COLO668 (cell line): ENCODE measurements around the gene UBAP1.
"Not testable (repeated sequence)": the region's sequence is repeated elsewhere in the genome, so short reads cannot be mapped to it uniquely, and the experiment has no call there.

Source experiments
- DNase-seq: peaks from one replicate; lab custom pipeline; 2025; ENCODE audit not compliant: unreplicated experiment; lab: John Stamatoyannopoulos, UW

UBAP1 gene

GRCh38 chr9:34220218-34220617 is 41.4 kb downstream of the UBAP1 start:
- no peak for DNase-seq

GRCh38 chr9:34224349-34224748 is 45.5 kb downstream of the UBAP1 start:
- DNase-seq: no peak

- DNase-seq: not testable (repeated sequence)
These were observed 47.4 kb downstream of the UBAP1 start for GRCh38 chr9:34226144-34226760.

- DNase-seq: no peak
These were observed 48.6 kb downstream of the UBAP1 start for GRCh38 chr9:34227445-34227844.

- no peak for DNase-seq
These were observed 51.7 kb downstream of the UBAP1 start for GRCh38 chr9:34230556-34230955.

GRCh38 chr9:34232201-34232600 is 53.4 kb downstream of the UBAP1 start:
- DNase-seq: no peak

GRCh38 chr9:34233672-34234071 is 54.8 kb downstream of the UBAP1 start:
- no peak for DNase-seq

- DNase-seq: no peak
These were observed 59.0 kb downstream of the UBAP1 start for GRCh38 chr9:34237836-34238235.

- no peak for DNase-seq
These were observed 61.2 kb downstream of the UBAP1 start for GRCh38 chr9:34240006-34240405.

GRCh38 chr9:34242830-34243229 is 64.0 kb downstream of the UBAP1 start:
- DNase-seq: no peak

- not testable (repeated sequence) for DNase-seq
These were observed 66.4 kb downstream of the UBAP1 start for GRCh38 chr9:34245212-34245611.

GRCh38 chr9:34246453-34246852 is 67.6 kb downstream of the UBAP1 start:
- DNase-seq: no peak

- not testable (repeated sequence) for DNase-seq
These were observed 68.9 kb downstream of the UBAP1 start for GRCh38 chr9:34247782-34248181.

GRCh38 chr9:34249274-34249673 is 70.4 kb downstream of the UBAP1 start:
- DNase-seq: no peak

GRCh38 chr9:34250721-34251120 is 71.9 kb downstream of the UBAP1 start:
- no peak for DNase-seq

- DNase-seq: no peak
These were observed 73.2 kb downstream of the UBAP1 start for GRCh38 chr9:34252016-34252415.

GRCh38 chr9:34252670-34253459 is 74.0 kb downstream of the UBAP1 start:
- peak; percentile 56 for DNase-seq

- no peak for DNase-seq
These were observed 74.6 kb downstream of the UBAP1 start for GRCh38 chr9:34253460-34253837.

GRCh38 chr9:34254141-34254913 is 75.5 kb downstream of the UBAP1 start:
- DNase-seq: no peak

- no peak for DNase-seq
These were observed 76.4 kb downstream of the UBAP1 start for GRCh38 chr9:34254966-34255825.

- DNase-seq: peak; percentile 34
These were observed 77.3 kb downstream of the UBAP1 start for GRCh38 chr9:34256104-34256503.
